ENCODE results near the gene CXCR3. TPM values are rescaled to one million over a fixed set of nuclear protein-coding genes. Genes with fewer than 3 reads are reported as not detected.
"Not testable (repeated sequence)": the region's sequence is repeated elsewhere in the genome, so short reads cannot be mapped to it uniquely, and the experiment has no call there.

Gene CXCR3
- total RNA-seq, 1 experiment from 2014 or later = not detected

GRCh38 chrX:71619193-71619592 lies 882 bp upstream of the CXCR3 start:
- in situ Hi-C loops (cut with HindIII; ENCODE audit: low pct_unique_long_range_greater_than_20kb, low sequenced_read_pairs) = no loop called here
- DNase-seq (ENCODE audit: low read depth, low spot score) = no peak

GRCh38 chrX:71618787-71619186 lies 476 bp upstream of the CXCR3 start:
- no peak for DNase-seq (ENCODE audit: low read depth, low spot score)
- in situ Hi-C loops (cut with HindIII; ENCODE audit: low pct_unique_long_range_greater_than_20kb, low sequenced_read_pairs) = no loop called here

GRCh38 chrX:71617742-71618141 lies 569 bp downstream of the CXCR3 start:
- no peak for DNase-seq (ENCODE audit: low read depth, low spot score)

GRCh38 chrX:71616672-71617529 lies 1.4 kb downstream of the CXCR3 start:
- in situ Hi-C loops (cut with HindIII; ENCODE audit: low pct_unique_long_range_greater_than_20kb, low sequenced_read_pairs) = no loop called here
- no peak for DNase-seq (ENCODE audit: low read depth, low spot score)

More at GRCh38 chrX:71617742-71618141, 569 bp downstream of the CXCR3 start:
- in situ Hi-C loops (cut with HindIII; ENCODE audit: low pct_unique_long_range_greater_than_20kb, low sequenced_read_pairs) = no loop called here

- no peak for DNase-seq (ENCODE audit: low read depth, low spot score)
- in situ Hi-C loops (cut with HindIII; ENCODE audit: low pct_unique_long_range_greater_than_20kb, low sequenced_read_pairs) = no loop called here
Measured at GRCh38 chrX:71615954-71616353, 2.4 kb downstream of the CXCR3 start.

- in situ Hi-C loops (cut with HindIII; ENCODE audit: low pct_unique_long_range_greater_than_20kb, low sequenced_read_pairs) = no loop called here
- DNase-seq (ENCODE audit: low read depth, low spot score) = no peak
Measured at GRCh38 chrX:71615056-71615455, 3.3 kb downstream of the CXCR3 start.

GRCh38 chrX:71612256-71612655 lies 6.1 kb downstream of the CXCR3 start:
- in situ Hi-C loops (cut with HindIII; ENCODE audit: low pct_unique_long_range_greater_than_20kb, low sequenced_read_pairs) = no loop called here

GRCh38 chrX:71611736-71612135 lies 6.6 kb downstream of the CXCR3 start:
- in situ Hi-C loops (cut with HindIII; ENCODE audit: low pct_unique_long_range_greater_than_20kb, low sequenced_read_pairs); DNase-seq (ENCODE audit: low read depth, low spot score): not testable (repeated sequence)

More at GRCh38 chrX:71612256-71612655, 6.1 kb downstream of the CXCR3 start:
- DNase-seq (ENCODE audit: low read depth, low spot score) = no peak

GRCh38 chrX:71609095-71609750 lies 9.1 kb downstream of the CXCR3 start:
- in situ Hi-C loops (cut with HindIII; ENCODE audit: low pct_unique_long_range_greater_than_20kb, low sequenced_read_pairs) = no loop called here

GRCh38 chrX:71607488-71607887 lies 10.8 kb downstream of the CXCR3 start:
- DNase-seq (ENCODE audit: low read depth, low spot score) = peak; percentile 37
- in situ Hi-C loops (cut with HindIII; ENCODE audit: low pct_unique_long_range_greater_than_20kb, low sequenced_read_pairs) = no loop called here

More at GRCh38 chrX:71609095-71609750, 9.1 kb downstream of the CXCR3 start:
- DNase-seq (ENCODE audit: low read depth, low spot score) = no peak

GRCh38 chrX:71606536-71607216 lies 11.6 kb downstream of the CXCR3 start:
- in situ Hi-C loops (cut with HindIII; ENCODE audit: low pct_unique_long_range_greater_than_20kb, low sequenced_read_pairs) = no loop called here
- DNase-seq (ENCODE audit: low read depth, low spot score) = no peak

- in situ Hi-C loops (cut with HindIII; ENCODE audit: low pct_unique_long_range_greater_than_20kb, low sequenced_read_pairs) = no loop called here
- DNase-seq (ENCODE audit: low read depth, low spot score) = no peak
Measured at GRCh38 chrX:71604796-71605568, 13.3 kb downstream of the CXCR3 start.

GRCh38 chrX:71604141-71604540 lies 14.2 kb downstream of the CXCR3 start:
- in situ Hi-C loops (cut with HindIII; ENCODE audit: low pct_unique_long_range_greater_than_20kb, low sequenced_read_pairs) = no loop called here
- DNase-seq (ENCODE audit: low read depth, low spot score) = no peak

- DNase-seq (ENCODE audit: low read depth, low spot score) = no peak
- in situ Hi-C loops (cut with HindIII; ENCODE audit: low pct_unique_long_range_greater_than_20kb, low sequenced_read_pairs) = no loop called here
Measured at GRCh38 chrX:71603618-71604017, 14.7 kb downstream of the CXCR3 start.

- in situ Hi-C loops (cut with HindIII; ENCODE audit: low pct_unique_long_range_greater_than_20kb, low sequenced_read_pairs) = no loop called here
- DNase-seq (ENCODE audit: low read depth, low spot score) = no peak
Measured at GRCh38 chrX:71599965-71600364, 18.3 kb downstream of the CXCR3 start.

GRCh38 chrX:71593210-71593609 lies 25.1 kb downstream of the CXCR3 start:
- DNase-seq (ENCODE audit: low read depth, low spot score); in situ Hi-C loops (cut with HindIII; ENCODE audit: low pct_unique_long_range_greater_than_20kb, low sequenced_read_pairs): not testable (repeated sequence)

GRCh38 chrX:71586929-71587328 lies 31.4 kb downstream of the CXCR3 start:
- no peak for DNase-seq (ENCODE audit: low read depth, low spot score)
- in situ Hi-C loops (cut with HindIII; ENCODE audit: low pct_unique_long_range_greater_than_20kb, low sequenced_read_pairs) = no loop called here

GRCh38 chrX:71581210-71581609 lies 37.1 kb downstream of the CXCR3 start:
- DNase-seq (ENCODE audit: low read depth, low spot score) = no peak
- in situ Hi-C loops (cut with HindIII; ENCODE audit: low pct_unique_long_range_greater_than_20kb, low sequenced_read_pairs) = no loop called here
